ENCODE results near the gene ROMO1.
"Not testable (repeated sequence)": the region's sequence is repeated elsewhere in the genome, so short reads cannot be mapped to it uniquely, and the experiment has no call there.

Gene ROMO1

DNA sequence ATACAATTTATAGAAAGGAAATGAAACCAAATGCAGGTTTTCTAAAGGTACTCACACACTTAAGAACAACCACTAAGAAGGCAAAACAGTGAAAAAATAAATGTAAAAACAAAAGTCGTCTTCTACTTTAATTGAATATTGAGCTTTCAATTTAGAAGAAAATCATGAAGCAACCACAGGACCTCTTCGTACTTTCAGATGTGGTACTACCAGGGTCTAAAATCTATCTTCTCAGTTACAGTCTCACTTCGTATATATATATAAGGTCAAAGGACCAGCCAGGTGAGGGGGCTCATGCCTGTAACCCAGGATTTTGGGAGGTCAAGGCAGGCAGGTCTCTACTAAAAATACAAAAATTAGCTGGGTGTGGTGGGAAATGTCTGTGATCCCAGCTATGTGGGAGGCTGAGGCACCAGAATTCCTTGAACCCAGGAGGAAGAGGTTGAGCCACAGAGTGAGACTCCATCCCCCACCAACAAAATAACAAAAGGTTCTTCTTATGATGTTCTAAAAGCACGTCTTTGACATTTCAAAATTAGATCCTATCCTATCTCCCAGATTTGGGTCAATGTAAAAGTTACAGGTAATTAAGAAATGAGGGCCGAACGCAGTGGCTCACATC, 12.5 kb downstream of the ROMO1 start:
- Histone ChIP-seq H3K4me3 (ENCODE audit: low read depth, low read length) (no peak overlapping the region), H3K27me3 (ENCODE audit: insufficient read depth, low read length) (no peaks in the 10 kb centered on the region), H3K36me3 (ENCODE audit: insufficient read depth, low read length) (peaks cover 68% of the 10 kb centered on the region), H2AFZ (ENCODE audit: low read length, unreplicated experiment) (no peak overlapping the region), H3K27ac (ENCODE audit: low read depth, low read length) (peak overlapping the region; percentile 35; the same call in 1 of the 2 replicates), H3K4me1 (ENCODE audit: control insufficient read depth, insufficient read depth, low read length, unreplicated experiment) (peaks cover 27% of the 10 kb centered on the region), H3K79me2 (ENCODE audit: control insufficient read depth, insufficient read depth, low read length, unreplicated experiment) (peaks cover 72% of the 10 kb centered on the region)

DNA sequence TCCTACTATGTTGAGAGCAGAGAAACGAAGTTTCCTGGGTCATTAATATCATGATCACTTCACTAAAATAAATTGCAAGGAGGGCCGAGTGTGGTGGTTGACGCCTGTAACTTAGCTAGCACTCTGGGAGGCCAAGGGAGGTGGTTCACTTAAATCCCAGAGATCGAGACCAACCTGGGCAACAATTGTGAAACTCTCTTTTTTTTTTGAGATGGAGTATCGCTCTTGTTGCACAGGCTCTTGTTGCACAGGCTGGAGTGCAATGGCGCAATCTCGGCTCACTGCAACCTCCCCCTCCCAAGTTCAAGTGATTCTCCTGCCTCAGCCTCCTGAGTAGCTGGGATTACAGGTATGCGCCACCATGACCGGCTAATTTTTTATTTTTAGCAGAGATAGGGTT, 13.9 kb downstream of the ROMO1 start:
- H3K27ac ChIP-seq (ENCODE audit: low read depth, low read length); H2AFZ ChIP-seq (ENCODE audit: low read length, unreplicated experiment); H3K27me3 ChIP-seq (ENCODE audit: insufficient read depth, low read length); H3K4me3 ChIP-seq (ENCODE audit: low read depth, low read length): not testable (repeated sequence)
- H3K36me3 ChIP-seq (ENCODE audit: insufficient read depth, low read length) = peaks cover 64% of the 10 kb centered on the region
- peaks cover 27% of the 10 kb centered on the region for H3K4me1 ChIP-seq (ENCODE audit: control insufficient read depth, insufficient read depth, low read length, unreplicated experiment)
- peaks cover 77% of the 10 kb centered on the region for H3K79me2 ChIP-seq (ENCODE audit: control insufficient read depth, insufficient read depth, low read length, unreplicated experiment)

DNA sequence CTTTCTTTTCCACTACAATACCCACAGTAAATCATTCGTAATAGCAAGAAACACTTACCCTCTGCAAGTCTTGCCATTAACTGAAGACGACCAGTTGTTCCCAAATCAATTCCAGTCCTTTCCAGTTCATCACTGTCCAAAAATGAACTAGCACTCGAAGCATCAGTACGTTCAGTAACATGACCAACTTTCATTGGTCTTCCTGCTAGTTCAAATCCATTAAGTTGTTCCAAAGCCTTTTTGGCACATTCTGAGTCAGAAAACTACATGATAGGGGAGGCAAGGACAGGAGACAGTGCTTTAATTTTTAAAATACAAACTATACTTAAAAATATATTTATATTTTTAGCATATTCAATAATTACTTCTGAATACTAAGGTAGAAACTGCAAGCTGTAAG, 14.9 kb downstream of the ROMO1 start:
- H3K27ac ChIP-seq (ENCODE audit: low read depth, low read length) = no peak overlapping the region
- H3K27me3 ChIP-seq (ENCODE audit: insufficient read depth, low read length) = no peaks in the 10 kb centered on the region
- H3K4me3 ChIP-seq (ENCODE audit: low read depth, low read length) = no peak overlapping the region
- H3K79me2 ChIP-seq (ENCODE audit: control insufficient read depth, insufficient read depth, low read length, unreplicated experiment) = peaks cover 76% of the 10 kb centered on the region
- H2AFZ ChIP-seq (ENCODE audit: low read length, unreplicated experiment) = no peak overlapping the region
- peaks cover 28% of the 10 kb centered on the region for H3K4me1 ChIP-seq (ENCODE audit: control insufficient read depth, insufficient read depth, low read length, unreplicated experiment)
- peaks cover 58% of the 10 kb centered on the region for H3K36me3 ChIP-seq (ENCODE audit: insufficient read depth, low read length)

DNA sequence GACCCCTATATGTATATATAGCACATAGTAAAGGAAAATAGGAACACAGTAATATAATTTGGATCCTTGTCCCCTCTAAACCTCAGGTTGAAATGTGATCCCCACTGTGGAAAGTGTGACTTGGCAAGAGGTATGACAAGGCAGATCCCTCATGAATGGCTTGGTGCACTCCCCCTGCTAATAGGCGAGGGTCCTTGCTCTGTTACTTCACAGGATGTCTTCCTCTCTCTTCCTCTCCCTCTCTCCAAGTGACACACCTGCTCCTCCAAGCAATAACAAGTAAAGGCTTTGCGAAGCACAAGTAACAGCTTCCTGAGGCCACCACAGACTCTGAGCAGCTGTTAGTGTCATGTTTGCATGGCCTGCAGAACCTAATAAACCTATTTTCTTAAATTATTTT, 16.4 kb downstream of the ROMO1 start:
- Histone ChIP-seq H2AFZ (ENCODE audit: low read length, unreplicated experiment) (no peak overlapping the region), H3K36me3 (ENCODE audit: insufficient read depth, low read length) (peaks cover 50% of the 10 kb centered on the region), H3K79me2 (ENCODE audit: control insufficient read depth, insufficient read depth, low read length, unreplicated experiment) (peaks cover 75% of the 10 kb centered on the region), H3K27me3 (ENCODE audit: insufficient read depth, low read length) (no peaks in the 10 kb centered on the region), H3K4me3 (ENCODE audit: low read depth, low read length) (no peak overlapping the region), H3K4me1 (ENCODE audit: control insufficient read depth, insufficient read depth, low read length, unreplicated experiment) (peaks cover 27% of the 10 kb centered on the region), H3K27ac (ENCODE audit: low read depth, low read length) (no peak overlapping the region)

DNA sequence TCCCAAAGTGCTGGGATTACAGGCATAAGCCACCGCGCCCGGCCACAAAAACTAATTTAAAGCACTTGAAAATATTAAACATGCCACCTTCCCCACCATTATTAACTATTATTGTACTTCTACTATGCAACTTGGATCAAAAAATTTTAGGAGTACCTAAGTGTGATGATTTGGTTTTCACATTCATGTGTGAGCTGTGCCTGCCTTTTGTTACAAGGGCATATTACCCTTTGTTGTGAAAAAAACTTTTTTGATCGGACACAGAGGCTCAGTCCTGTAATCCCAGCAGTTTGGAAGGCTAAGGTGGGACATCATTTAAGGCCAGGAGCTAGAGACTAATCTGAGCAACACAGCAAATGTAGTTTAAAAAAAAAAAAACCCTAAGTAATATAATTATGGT, 17.1 kb downstream of the ROMO1 start:
- Histone ChIP-seq H3K79me2 (ENCODE audit: control insufficient read depth, insufficient read depth, low read length, unreplicated experiment) (peaks cover 75% of the 10 kb centered on the region), H3K36me3 (ENCODE audit: insufficient read depth, low read length) (peaks cover 49% of the 10 kb centered on the region), H2AFZ (ENCODE audit: low read length, unreplicated experiment) (no peak overlapping the region), H3K4me1 (ENCODE audit: control insufficient read depth, insufficient read depth, low read length, unreplicated experiment) (peaks cover 23% of the 10 kb centered on the region), H3K27ac (ENCODE audit: low read depth, low read length) (no peak overlapping the region), H3K27me3 (ENCODE audit: insufficient read depth, low read length) (no peaks in the 10 kb centered on the region), H3K4me3 (ENCODE audit: low read depth, low read length) (no peak overlapping the region)

DNA sequence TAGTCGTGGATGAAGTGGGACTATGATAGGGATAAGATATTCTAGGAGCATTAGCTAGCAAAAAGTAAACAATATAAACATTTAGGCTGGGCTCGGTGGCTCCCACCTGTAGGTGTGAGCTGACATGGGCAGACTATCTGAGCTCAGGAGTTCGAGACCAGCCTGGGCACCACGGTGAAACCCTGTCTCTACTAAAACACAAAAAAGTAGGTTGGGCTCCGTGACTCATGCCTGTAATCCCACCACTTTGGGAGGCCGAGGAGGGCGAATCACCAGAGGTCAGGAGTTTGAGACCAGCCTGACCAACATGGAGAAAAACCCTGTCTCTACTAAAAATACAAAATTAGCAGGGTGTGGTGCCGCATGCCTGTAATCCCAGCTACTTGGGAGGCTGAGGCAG, 19.1 kb downstream of the ROMO1 start:
- not testable (repeated sequence) for H2AFZ ChIP-seq (ENCODE audit: low read length, unreplicated experiment); H3K4me3 ChIP-seq (ENCODE audit: low read depth, low read length); H3K27me3 ChIP-seq (ENCODE audit: insufficient read depth, low read length)
- H3K36me3 ChIP-seq (ENCODE audit: insufficient read depth, low read length) = peaks cover 56% of the 10 kb centered on the region
- H3K79me2 ChIP-seq (ENCODE audit: control insufficient read depth, insufficient read depth, low read length, unreplicated experiment) = peaks cover 77% of the 10 kb centered on the region
- peak overlapping the region; percentile 20; the same call in 1 of the 2 replicates for H3K27ac ChIP-seq (ENCODE audit: low read depth, low read length)
- peaks cover 21% of the 10 kb centered on the region for H3K4me1 ChIP-seq (ENCODE audit: control insufficient read depth, insufficient read depth, low read length, unreplicated experiment)

DNA sequence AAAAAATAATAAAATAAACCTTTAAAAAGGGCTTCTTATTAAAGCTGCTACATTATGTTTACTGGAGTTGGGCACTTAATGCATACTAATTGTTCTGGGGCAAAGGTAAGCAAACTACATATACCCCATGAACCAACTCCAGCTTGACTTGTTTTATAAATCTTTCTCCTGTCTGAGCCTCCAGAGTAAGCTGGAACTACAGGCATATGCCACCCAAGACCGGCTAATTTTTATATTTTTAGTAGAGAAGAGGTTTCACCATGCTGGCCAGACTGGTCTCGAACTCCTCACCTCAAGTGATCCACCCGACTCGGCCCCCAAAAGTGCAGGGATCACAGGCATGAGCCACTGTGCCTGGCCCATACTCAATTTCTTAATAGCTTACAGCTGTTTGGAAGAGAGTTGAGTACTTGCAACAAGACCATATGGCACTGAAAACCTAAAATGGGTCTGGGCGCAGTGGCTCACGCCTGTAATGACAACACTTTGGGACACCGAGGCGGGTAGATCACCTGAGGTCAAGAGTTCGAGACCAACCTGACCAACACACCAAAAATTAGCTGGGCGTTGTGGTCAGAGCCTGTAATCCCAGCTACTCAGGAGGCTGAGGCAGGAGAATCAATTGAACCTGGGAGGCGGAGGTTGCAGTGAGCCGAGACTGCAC, 19.9 kb downstream of the ROMO1 start:
- Histone ChIP-seq H3K79me2 (ENCODE audit: control insufficient read depth, insufficient read depth, low read length, unreplicated experiment) (peaks cover 79% of the 10 kb centered on the region), H3K27ac (ENCODE audit: low read depth, low read length) (no peak overlapping the region), H3K27me3 (ENCODE audit: insufficient read depth, low read length) (no peaks in the 10 kb centered on the region), H3K4me3 (ENCODE audit: low read depth, low read length) (no peak overlapping the region), H3K36me3 (ENCODE audit: insufficient read depth, low read length) (peaks cover 55% of the 10 kb centered on the region), H3K4me1 (ENCODE audit: control insufficient read depth, insufficient read depth, low read length, unreplicated experiment) (peaks cover 21% of the 10 kb centered on the region), H2AFZ (ENCODE audit: low read length, unreplicated experiment) (no peak overlapping the region)

DNA sequence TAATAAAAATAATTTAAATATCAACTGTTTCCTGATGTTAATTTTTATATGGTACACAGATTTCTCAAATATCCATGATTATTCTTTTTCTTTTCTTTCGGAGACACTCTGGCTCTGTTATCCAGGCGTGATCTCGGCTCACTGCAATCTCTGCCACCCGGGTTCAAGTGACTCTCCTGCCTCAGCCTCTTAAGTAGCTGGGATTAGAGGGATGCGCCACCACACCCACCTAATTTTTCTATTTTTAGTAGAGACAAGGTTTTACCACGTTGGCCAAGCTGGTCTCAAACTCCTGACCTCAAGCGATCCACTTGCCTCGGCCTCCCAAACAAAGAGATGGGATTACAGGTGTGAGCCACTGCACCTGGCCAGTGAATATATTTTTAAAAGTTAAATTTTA, 20.5 kb downstream of the ROMO1 start:
- H3K27ac ChIP-seq (ENCODE audit: low read depth, low read length) = no peak overlapping the region
- H3K79me2 ChIP-seq (ENCODE audit: control insufficient read depth, insufficient read depth, low read length, unreplicated experiment) = peaks cover 81% of the 10 kb centered on the region
- no peak overlapping the region for H2AFZ ChIP-seq (ENCODE audit: low read length, unreplicated experiment)
- H3K36me3 ChIP-seq (ENCODE audit: insufficient read depth, low read length) = peaks cover 57% of the 10 kb centered on the region
- peaks cover 21% of the 10 kb centered on the region for H3K4me1 ChIP-seq (ENCODE audit: control insufficient read depth, insufficient read depth, low read length, unreplicated experiment)
- H3K4me3 ChIP-seq (ENCODE audit: low read depth, low read length) = no peak overlapping the region
- H3K27me3 ChIP-seq (ENCODE audit: insufficient read depth, low read length) = no peaks in the 10 kb centered on the region

DNA sequence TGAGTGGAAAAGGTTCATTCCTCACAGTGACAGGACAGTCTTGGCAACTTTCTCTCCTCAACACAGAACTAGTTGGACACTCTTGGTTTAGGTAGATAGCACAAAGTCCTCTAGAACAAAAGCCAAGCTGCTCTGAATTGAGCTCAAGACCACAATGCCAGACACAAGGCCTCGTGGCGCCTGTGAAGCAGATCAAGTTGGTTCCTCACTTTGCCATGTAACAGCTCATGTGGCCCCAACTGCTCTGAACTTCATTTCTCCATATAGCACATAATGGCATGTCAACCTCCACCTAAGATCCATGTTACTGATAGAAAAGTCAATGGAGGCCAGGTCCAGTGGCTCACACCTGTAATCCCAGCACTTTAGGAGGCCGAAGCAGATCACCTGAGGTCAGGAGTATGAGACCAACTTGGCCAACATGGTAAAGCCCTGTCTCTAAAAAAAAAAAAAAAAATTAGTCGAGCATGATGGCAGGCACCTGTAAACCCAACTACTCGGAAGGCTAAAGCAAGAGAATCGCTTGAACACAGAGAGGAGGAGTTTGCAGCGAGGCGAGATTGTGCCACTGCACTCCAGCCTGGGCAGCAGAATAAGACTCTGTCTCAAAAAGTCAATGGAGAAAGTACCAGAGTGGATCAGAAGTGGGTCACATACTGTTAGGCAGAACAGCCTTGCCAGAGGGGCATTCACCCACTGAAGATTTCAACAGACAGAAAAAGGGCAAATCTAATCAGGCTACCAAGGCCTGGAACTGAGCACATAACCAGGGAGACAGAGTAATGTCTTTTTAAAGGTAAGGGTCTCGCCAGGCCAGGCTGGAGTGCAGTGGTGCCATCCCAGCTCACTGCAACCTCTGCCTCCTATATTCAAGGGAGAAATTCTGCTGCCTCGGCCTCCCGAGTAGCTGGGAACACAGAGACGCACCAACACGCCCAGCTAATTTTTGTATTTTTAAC, 21.2 kb downstream of the ROMO1 start:
- Histone ChIP-seq H3K79me2 (ENCODE audit: control insufficient read depth, insufficient read depth, low read length, unreplicated experiment) (peaks cover 87% of the 10 kb centered on the region), H3K27me3 (ENCODE audit: insufficient read depth, low read length) (no peaks in the 10 kb centered on the region), H3K4me3 (ENCODE audit: low read depth, low read length) (no peak overlapping the region), H3K4me1 (ENCODE audit: control insufficient read depth, insufficient read depth, low read length, unreplicated experiment) (peaks cover 21% of the 10 kb centered on the region), H3K27ac (ENCODE audit: low read depth, low read length) (no peak overlapping the region), H2AFZ (ENCODE audit: low read length, unreplicated experiment) (no peak overlapping the region), H3K36me3 (ENCODE audit: insufficient read depth, low read length) (peaks cover 56% of the 10 kb centered on the region)

DNA sequence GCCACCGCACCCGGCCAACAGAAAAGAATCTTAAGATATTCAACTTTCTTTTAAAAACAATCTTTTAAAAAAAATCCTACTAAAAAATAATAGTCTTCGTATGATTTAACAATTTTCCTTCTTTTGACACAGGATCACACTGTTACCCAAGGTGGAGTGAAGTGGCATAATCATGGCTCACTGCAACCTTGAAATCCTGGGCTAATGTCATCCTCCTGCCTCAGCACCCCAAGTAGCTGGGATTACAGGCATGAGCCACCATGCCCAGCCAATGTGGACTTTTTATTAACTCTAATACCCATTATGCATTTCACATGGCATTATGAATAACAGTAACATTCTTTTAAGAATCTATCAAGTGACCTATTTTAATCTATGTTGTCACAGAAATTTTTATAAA, 22.0 kb downstream of the ROMO1 start:
- Histone ChIP-seq H3K4me1 (ENCODE audit: control insufficient read depth, insufficient read depth, low read length, unreplicated experiment) (peaks cover 21% of the 10 kb centered on the region), H2AFZ (ENCODE audit: low read length, unreplicated experiment) (no peak overlapping the region), H3K4me3 (ENCODE audit: low read depth, low read length) (no peak overlapping the region), H3K27me3 (ENCODE audit: insufficient read depth, low read length) (no peaks in the 10 kb centered on the region), H3K79me2 (ENCODE audit: control insufficient read depth, insufficient read depth, low read length, unreplicated experiment) (peaks cover 83% of the 10 kb centered on the region), H3K36me3 (ENCODE audit: insufficient read depth, low read length) (peaks cover 58% of the 10 kb centered on the region), H3K27ac (ENCODE audit: low read depth, low read length) (no peak overlapping the region)
